IPS-NIHi7 (cell line): ENCODE results near the gene COX4I1.
A peak's percentile ranks its signal among the peaks of the same experiment; 100 is the strongest.

Source experiments
- DNase-seq: peaks from one replicate; pipeline ENCODE4 v3.0.0; 2012; ENCODE audit warnings: mixed read lengths; ENCODE audit errors: extremely low spot score

Gene COX4I1

DNA sequence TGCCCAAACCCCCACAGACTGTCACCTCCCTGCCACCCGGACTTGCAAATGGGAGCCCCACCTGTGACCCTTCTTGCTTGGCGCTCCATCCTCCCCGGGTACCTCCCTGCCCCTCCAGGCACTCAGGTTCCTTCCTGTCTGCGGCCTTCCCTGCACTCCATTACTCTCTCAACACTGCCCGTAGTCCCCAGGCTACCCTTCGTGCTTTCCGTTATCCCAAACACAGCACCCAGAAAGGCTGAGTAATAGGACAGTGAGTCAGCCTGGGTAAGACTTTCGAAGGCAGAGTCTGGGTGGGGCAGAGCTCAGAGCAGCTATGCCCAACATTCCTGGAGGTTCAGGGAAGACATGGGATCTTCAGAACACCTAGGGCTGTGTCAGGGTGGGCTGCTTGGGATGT is 32.0 kb upstream of the COX4I1 start:
- peak; percentile 44 for DNase-seq

DNA sequence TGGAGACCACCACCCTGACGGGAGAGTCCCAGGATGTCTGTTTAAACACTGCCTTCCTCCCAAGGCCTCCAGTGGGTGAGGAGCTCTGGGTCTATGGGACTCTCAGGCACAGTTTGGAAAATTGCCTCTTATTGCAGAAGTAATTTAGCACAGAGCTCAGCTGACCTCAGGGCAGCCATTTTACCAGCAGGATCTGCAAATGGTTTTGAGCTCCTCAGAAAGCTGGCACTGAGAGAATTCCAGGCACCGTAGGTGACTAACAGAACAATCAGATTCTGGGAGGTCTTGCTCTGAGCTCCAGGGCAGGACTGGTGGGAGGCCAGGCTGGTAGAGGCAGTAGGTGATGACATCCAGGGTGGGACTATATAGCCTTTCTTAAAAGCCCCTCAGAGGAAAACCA is 31.3 kb upstream of the COX4I1 start:
- peak; percentile 37 for DNase-seq

DNA sequence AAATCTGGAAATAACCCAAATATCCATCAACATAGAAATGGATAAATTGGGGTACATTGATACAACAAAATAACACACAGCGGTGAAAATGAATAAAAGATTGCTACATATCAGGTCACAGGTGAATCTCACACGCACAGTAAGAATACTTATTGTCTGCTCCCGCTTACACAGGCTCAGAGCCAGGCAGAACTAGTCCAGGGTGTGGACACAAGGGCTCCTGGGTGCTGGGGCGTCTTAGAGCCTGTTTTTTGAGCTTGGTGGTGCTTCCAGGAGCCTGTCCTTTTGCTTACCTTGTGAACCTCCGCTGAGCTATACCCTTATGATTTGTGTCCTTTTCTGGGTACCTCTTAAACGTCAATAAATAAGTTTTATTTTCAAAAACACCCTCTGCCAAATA is 28.8 kb upstream of the COX4I1 start:
- no peak for DNase-seq

DNA sequence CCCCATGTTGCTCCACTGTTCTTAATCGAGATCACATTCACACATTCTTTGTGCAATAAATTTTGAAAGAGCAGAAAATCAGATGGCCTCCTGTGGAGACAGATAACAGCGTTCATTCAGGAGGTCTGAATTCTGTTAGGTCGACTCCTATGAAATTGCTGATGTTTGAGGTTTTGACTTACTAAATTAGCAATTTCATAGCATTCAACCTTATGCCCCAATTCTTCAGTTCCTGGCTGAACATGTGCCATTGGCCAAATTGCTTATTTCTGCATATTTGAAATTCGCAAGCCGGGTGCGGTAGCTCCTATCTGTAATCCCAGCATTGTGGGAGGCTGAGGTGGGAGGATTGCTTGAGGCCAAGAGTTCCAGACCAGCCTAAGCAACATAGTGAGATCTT is 26.5 kb upstream of the COX4I1 start:
- DNase-seq = no peak

DNA sequence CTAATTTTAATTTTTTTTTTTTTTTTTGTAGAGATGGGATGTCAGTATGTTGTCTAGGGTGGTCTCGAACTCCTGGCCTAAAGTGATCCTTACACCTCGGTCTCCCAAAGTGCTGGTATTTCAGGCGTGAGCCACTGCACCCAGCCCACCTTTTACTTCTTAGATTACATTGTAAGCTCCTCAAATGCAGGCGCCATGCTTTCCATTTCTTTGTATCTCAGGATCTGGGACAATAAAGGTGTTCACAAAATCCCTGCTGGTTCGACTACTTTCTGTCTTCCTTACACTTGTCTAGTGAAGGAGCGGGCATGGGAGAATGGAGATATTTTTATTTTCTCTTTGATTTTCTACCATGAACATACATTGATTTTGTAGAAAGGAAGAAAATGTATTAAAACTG is 25.4 kb upstream of the COX4I1 start:
- no peak for DNase-seq

DNA sequence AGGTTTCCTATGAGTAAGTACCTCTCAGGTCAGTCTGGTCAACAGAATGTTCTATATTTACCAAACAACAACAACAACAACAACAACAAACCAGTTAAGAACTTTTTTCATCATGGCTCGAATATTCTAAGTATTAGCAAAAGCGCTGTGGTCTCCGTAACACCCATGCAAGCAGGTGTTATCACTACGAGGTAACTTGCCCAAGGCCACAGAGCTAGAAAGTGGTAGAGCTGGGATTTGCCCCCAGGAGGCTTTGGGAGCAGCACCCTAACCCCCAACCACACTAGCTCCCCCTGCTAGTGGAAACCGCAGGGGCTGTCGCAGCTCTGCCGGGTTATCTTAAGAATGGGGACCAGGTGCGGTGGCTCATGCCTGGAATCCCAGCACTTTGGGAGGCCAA is 24.7 kb upstream of the COX4I1 start:
- no peak for DNase-seq

DNA sequence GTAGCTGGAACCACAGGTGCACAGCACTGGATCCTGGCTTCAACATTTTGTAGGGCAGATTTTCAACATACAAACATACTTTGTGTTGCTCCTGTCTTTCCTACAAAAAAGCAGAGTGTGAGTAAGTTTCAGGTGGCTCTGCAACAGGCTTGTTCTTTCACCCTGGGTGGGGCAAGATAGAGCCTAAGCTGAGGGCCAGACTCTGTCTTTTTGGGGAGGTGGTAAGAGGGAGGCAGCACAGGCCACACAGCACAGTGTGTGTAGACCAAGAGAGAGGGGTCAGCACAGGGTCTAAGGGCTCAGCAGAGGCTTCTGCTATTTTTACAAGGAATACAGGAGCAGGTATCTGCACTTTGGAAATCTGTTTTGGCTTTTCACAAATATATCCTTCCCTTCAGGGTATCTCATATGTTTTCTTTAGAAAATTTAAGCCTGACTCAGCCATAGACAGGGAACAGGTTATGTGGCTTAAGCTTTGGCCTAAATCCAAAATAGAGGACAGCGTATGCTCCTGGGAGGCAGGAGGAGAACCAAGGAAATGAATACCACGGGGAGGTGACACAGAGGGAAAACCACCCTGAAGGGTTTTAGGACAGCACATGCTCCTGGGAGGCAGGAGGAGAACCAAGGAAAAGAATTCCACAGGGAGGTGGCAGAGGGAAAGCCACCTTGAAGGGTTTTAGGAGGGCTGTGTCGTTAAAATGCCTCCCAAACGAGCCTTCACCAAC is 21.7 kb upstream of the COX4I1 start:
- DNase-seq = no peak

DNA sequence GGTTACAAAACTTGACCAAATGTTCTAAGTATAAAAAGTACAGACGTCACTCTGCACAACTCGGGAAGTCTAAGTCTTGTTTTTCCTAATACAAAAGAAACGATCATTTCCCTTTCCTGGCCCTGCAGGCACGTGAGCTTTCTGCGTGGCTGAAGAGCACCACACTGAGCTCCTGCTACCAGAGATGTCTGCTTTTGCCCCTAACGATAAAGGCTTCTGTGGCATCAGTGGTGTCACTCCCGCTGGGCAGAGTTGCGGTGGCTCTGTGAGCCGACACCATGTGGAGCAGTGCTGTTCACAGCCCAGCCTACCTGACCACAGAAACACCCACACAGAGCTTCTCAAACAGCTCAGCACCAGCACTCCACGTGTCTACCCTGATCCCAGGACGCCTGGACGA is 20.6 kb upstream of the COX4I1 start:
- DNase-seq = no peak

DNA sequence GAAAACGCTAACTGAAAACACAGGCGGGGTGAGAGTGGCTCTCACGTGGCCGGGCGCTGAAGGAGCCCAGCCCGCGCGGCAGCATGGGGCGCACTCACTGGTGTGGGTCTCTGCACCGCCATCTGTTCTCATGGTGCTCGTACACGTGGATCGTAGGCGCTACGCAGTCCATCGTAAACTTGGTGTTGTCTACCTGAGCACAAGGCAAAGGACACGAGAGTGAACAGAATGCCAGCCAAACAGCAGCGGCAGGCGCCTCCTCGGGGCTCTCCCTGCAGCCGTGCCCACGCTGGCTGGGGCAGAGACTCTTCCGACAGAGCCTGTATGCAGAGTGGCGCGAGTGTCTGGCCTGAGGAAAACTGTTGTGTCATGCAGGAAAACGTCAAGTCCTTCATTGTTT is 19.2 kb upstream of the COX4I1 start:
- DNase-seq = no peak

DNA sequence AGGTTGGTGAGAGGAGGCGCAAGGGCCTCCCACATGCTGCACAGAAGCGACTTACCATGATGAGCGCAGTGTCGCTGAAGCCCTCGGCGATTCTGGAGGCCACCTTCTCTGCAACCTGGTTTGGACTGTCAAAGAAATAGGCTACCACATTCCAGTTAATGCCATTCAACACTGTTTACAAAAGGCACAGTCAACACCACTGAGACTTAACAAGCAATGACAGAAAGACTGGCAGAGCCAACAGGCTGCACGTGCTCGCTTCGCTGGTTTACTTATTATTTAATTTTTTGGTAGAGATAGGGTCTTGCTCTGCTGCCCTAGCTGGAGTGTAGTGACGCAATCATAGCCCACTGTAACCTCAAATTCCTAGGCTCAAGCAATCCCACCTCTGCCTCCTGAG is 18.3 kb upstream of the COX4I1 start:
- no peak for DNase-seq

DNA sequence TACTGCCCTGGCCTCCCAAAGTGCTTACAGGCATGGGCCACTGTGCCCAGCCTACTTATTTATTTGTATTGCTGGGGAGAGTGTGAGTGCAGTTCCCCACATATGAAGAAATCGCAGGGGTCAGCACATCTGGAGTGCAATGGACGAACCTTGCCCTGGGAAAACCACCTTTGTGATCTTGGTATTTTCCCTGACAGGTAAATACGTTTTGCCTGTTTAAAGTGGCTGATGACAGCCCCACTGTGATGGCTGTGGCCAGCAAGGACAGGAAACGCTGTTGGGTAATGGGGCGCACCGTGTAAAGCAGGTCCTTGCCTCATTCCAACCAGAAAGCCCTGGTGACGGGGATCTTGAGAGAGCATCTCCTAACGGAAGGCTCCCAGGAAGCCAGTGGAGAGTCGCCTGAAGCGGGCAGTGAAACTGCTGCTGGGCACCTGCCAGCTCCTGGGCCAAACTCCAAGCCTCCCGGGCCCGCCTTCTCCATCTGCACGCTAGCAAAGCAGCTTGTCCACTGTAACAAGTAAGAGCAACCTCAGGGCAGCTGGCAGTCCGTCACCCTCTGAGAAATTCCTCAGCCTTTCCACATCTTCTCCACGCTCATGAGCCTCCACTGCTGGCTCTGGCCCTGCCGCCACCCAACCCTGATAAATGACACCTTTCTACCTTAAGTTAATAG is 17.7 kb upstream of the COX4I1 start:
- no peak for DNase-seq

DNA sequence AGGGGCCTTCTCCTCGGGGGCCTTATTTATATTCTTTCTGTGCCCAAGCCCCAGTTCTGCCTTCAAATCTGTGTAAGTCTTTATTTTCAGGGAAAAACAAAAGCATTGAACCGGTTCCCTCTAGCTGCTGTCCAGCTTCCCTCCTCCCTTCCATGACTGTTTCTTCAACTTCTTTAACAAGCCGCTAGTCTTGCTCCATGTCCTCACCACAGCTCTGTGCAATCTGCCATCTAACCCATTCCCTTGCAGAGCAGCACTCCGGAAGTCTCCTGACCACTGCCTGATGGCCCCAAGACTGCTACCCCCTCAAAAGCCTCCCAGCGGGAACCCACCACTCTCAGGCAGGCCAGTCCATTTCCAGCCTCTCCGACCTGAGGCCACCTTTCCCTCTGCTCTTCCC is 17.0 kb upstream of the COX4I1 start:
- DNase-seq = no peak

DNA sequence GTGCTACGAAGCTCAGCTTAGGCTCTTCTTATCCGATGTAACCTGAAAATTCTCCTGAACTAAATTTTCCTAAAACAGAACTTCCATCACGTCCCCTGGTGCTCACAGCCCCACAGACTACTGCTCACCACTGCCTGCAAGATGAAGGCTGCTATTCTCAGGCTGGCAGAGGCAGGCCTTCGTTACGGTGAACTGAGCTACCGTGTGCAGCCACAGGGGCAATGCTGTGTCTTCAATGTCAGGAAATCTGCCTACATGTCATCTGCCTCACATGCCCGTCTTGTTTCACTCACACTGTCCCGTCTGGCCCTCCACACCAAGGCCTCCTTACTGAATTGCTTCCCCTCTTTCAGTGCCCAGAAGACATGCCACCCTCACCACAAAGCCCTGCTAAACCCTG is 16.1 kb upstream of the COX4I1 start:
- DNase-seq = no peak

DNA sequence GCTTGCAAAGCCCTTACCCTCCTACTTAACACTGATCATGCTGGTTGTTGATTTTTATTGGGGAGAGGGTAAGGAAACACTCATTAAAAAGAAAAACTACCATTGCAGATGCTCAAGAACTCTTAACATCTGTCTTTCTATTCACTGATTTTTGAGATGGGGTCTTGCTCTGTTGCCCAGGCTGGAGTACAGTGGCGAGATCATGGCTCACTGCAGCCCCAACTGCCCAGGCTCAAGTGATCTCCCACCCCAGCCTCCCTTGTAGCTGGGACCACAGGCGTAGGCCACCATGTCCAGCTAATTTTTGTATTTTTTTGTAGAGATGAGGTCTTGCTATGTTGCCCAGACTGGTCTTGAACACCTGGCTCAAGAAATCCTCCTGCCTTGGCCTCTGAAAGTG is 14.7 kb upstream of the COX4I1 start:
- no peak for DNase-seq

DNA sequence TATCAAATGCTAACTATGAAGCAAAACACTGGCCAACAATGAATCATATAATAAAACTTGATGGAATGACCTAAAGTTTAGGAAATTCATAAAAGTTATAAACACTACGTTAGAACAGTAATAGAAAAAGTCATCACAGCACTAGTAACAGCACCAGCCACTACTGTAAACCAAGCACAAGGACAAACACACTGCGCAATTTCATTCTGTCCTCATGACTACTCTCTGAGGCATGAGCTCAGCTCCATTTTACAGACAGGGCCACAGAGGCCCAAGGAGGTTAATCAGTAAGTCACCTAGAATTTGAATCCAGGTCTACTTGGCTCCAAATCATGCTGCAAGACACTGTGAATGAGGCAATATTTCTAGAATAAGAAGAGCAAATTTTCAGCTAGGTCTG is 13.6 kb upstream of the COX4I1 start:
- DNase-seq = no peak

DNA sequence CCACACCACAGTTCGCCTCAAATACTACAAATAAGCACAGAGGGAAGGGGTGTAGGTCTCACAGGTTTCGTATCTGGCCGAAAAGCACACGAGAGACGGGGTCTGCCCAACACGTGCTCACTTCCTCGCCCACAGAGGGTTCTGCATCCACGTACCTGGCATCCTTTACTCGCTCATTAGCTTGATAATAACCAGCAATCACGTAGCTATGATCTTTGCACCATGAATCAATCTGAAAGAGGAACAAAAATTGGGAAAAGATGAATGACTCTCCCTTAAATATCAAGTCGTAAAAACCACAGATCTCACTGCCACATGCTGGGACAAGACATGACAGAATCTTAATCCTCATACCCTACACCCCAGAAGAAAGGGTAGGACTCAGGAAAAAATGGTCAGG is 10.7 kb upstream of the COX4I1 start:
- no peak for DNase-seq

DNA sequence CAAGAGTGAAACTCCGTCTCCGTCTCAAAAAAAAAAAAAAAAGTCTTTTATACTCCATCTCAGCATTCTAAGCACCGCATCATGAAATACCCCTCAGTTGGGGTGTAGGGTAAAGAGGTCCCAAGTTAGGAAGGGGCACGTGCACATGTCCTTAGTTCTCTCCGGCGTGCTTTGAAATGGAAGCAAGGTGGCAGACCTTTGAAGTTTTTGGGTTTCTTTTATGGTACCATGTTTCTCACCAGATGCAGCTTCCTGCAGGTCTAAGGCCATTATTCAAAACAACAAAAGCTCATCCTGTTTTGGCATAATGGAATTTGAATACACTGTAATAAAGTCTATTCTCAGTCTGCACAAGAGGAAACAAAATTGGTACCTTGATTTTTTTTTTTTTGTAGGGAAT is 9.7 kb upstream of the COX4I1 start:
- no peak for DNase-seq

DNA sequence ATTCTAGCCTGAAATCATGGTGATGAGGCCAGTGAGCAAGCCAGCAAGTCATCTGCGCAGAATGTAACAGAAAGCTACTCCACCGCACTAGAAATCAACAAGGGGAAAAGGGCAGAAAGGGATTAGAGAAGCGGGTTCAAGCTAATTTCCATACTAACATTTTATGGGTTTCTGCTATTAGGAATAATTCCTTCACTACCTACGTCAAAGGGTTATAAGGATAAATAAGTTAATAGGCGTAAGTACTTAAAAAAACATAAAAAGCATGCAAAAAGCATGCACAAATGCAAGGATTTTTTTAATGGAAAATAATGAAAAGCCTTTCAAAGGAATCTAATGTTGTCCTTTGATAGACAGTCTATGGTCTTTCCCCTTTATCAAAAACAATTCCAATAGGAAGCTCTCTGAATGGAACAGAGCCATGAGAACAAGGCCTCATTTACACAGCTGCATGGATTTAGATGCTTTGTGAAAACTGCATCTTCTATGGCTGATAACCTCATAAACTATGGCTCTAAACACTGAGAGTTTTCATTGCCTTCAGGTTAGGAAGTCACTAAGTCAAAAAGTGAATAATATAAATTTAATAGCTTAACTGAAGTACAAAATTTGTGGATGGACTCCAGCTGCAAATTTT is 5.7 kb upstream of the COX4I1 start:
- no peak for DNase-seq

DNA sequence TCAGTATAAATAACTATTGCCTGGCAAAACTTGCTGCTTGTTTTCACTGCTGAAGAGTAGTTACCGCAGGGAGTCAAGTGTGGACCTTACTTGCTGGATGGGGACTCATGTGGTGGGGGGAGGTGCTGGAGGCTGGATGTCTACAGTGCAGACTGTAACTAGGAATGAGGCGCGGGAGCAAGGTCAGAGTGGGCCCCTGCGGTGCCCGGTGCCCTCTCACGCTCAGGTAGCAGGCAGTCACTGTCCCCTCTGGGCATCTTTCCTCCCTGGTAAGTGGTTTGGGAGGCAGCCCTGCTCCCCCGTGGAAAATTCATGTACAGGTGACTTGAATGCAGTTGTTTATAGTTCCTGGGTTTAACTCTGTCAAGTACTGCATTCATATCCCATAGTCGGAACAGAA is 4.8 kb upstream of the COX4I1 start:
- DNase-seq = no peak

DNA sequence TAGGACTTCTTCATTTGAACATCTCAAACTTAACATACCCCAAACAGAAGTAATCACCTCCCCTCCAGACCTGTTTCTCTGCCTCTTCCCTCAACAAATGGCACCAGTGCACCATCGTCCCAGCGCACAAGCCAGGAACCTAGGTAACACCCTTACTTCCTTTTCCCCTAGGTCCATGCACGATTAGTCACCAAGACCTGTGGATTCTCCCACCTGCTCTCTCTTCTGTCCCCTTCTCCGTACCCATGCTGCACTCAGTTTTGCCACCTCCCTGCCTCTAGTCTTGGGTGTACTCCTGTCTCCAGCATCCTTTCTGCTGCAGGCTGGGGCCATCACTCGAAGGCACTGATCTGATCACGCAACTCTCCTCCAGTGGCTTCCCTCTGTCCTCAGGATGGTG is 3.3 kb upstream of the COX4I1 start:
- no peak for DNase-seq

DNA sequence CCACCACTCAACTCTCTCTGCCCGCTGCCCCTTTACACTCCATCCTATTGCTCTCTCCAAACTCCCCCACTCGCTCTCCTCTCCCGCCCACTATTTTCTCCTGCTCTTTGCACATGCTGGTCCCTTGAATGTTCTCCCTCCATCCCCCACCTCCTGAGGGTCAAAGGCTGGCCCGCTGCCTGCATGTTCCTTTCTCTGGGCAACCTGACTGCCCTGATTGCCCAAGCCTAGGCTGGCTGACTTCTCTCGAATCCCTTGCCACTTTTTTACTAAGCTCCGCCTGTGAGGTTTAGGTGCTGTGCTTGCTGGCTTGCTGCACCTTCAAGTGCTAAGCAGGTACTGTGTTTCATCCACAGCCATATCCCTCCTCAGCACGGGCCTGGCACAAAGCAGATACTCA is 2.9 kb upstream of the COX4I1 start:
- no peak for DNase-seq

DNA sequence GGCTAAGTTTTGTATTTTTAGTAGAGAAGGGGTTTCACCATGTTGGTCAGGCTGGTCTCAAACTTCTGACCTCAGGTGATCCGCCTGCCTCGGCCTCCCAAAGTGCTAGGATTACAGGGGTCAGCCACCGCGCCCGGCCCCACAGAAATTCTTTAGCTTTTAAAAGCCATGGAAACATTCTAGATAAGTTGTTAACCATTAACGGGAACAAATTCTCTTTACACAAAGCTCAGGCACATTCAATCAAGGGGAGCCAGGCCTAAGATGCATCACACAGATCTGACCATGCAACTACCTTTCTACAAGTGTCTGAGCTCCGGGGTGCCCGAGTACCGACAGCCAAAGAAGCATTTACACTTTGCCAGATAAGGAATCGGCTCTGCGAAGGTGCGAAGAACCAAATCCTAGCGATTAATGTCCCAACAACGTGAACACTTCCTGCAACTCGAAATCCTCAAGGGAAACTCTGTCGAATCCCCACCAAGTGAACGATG is 1.2 kb upstream of the COX4I1 start:
- peak; percentile 38 for DNase-seq

DNA sequence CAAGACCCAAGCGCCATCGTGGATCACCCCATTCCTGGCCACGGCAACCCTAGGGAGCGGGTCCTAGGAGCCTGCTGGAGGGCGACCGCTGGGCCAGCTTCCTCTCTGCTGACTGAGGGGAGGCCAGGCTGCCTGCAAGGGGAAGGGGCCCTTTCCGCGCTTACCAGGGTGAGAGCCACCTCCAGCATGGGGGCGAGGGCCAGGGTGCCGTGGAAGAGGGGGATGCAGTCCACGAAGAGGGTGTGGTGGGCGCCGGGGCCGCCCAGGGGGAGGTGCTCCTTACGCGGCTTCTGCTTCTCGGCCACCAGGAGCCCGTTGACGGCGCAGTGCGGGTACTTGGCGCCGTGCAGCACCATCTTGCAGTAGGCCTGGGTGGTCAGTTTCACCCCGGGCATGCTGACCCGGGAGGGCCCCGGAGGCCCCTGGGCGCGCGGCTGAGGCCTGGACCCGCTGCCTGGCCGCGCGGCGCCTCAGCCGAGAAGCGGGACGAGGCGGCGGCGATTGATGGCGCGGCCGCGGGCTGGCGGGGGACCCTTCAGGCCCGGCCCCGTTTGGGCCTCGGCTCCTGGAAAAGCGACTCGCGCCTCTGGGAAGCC is 496 bp upstream of the COX4I1 start:
- DNase-seq = peak; percentile 53
